Activated CD4-positive, alpha-beta memory T cell treated with anti-CD3 and anti-CD28 coated beads for 36 hours (primary cell): ENCODE results near the gene RAB42. TPM values are rescaled to one million over a fixed set of nuclear protein-coding genes. Genes with fewer than 3 reads are reported as not detected.
A peak's percentile ranks its signal among the peaks of the same experiment; 100 is the strongest.
"Not testable (repeated sequence)": the region's sequence is repeated elsewhere in the genome, so short reads cannot be mapped to it uniquely, and the experiment has no call there.

Source experiments
- CTCF ChIA-PET: fragments of 350-600 bp; sonication (Branson Sonifier 250); formaldehyde crosslinking; loops from one replicate; lab custom pipeline; 2021; ENCODE audit warnings: antibody characterized with exemption, inconsistent platforms; lab: Charles Lee
- POLR2A ChIA-PET: fragments of 350-600 bp; sonication (Branson Sonifier 250); formaldehyde crosslinking; loops from one replicate; lab custom pipeline; 2021; ENCODE audit warnings: antibody characterized with exemption; lab: Charles Lee
- DNase-seq: peaks from one replicate; pipeline ENCODE4 v3.0.0-alpha.2; 2020
- H3K27ac Mint-ChIP-seq: one replicate; pipeline ENCODE4 v1.8.0; 2021; ENCODE audit warnings: mixed read lengths
- H3K27me3 Mint-ChIP-seq: one replicate; pipeline ENCODE4 v1.8.0; 2021; ENCODE audit warnings: mixed read lengths
- H3K36me3 Mint-ChIP-seq: one replicate; pipeline ENCODE4 v1.8.0; 2021; ENCODE audit warnings: mixed read lengths
- H3K4me1 Mint-ChIP-seq: one replicate; pipeline ENCODE4 v1.8.0; 2021; ENCODE audit warnings: low read depth, mixed read lengths
- H3K4me3 Mint-ChIP-seq: one replicate; pipeline ENCODE4 v1.8.0; 2021; ENCODE audit warnings: mild to moderate bottlenecking, mixed read lengths
- H3K9me3 Mint-ChIP-seq: one replicate; pipeline ENCODE4 v1.8.0; 2021; ENCODE audit warnings: mixed read lengths
- intact Hi-C: fragments of 100-400 bp; cut with micrococcal nuclease; formaldehyde crosslinking; loops from one replicate; pipeline ENCODE4 v1.15.1; 2023
- total RNA-seq, 2 experiments: library from RNA; stranded (reverse); gene quantifications; one replicate each; pipeline ENCODE4 v1.2.3, GENCODE V29; 2021

Gene RAB42
- total RNA-seq, 2 experiments from 2014 or later, result not detected

- peaks cover 25% of the 10 kb centered on the region for H3K36me3 Mint-ChIP-seq
- H3K4me1 Mint-ChIP-seq, DNase-seq, intact Hi-C loops, H3K4me3 Mint-ChIP-seq, H3K27ac Mint-ChIP-seq, CTCF ChIA-PET, H3K9me3 Mint-ChIP-seq, H3K27me3 Mint-ChIP-seq: not testable (repeated sequence)
- POLR2A ChIA-PET, result interaction anchor here (0.7 to 3.3 kb wide), 2 partner anchors 9 to 76 kb away, joined by 3 to 9 read pairs; no protein-coding TSS in a partner anchor
Measured at GRCh38 chr1:28572891-28573290, 19.2 kb upstream of the RAB42 start.

DNA sequence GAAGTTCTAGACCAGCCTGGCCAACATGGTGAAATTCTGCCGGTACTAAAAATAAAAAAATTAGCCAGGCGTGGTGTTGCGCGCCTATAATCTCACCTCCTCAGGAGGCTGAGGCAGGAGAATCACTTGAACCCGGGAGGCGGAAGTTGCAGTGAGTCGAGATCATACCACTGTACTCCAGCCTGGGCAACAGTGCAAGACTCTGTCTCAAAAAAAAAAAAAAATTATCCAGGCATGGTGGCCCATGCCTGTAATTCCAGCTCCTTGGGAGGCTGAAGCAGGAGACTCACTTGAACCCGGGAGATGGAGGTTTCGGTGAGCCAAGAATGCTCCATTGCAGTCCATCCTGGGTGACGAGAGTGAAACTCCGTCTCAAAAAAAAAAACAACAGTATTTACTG, 18.5 kb upstream of the RAB42 start:
- Mint-ChIP-seq H3K36me3 (peaks cover 27% of the 10 kb centered on the region), H3K9me3 (no peaks in the 10 kb centered on the region), H3K4me1 (peaks cover 6% of the 10 kb centered on the region), H3K27ac (no peak overlapping the region), H3K4me3 (no peak overlapping the region), H3K27me3 (no peaks in the 10 kb centered on the region)
- no peak for DNase-seq
- intact Hi-C loops, result no loop called here
- POLR2A ChIA-PET, result interaction anchor here (0.7 to 1.0 kb wide), 2 partner anchors 10 to 75 kb away, joined by 3 read pairs; no protein-coding TSS in a partner anchor
- CTCF ChIA-PET, result interaction anchor here (0.7 kb wide), 1 partner anchor 30 kb away, joined by 3 read pairs; no protein-coding TSS in a partner anchor

- peaks cover 25% of the 10 kb centered on the region for H3K4me1 Mint-ChIP-seq
- peak overlapping the region; percentile 89 for H3K27ac Mint-ChIP-seq
- intact Hi-C loops, result no loop called here
- no peak for DNase-seq
- H3K9me3 Mint-ChIP-seq, result no peaks in the 10 kb centered on the region
- no peaks in the 10 kb centered on the region for H3K27me3 Mint-ChIP-seq
- CTCF ChIA-PET, result interaction anchor here (0.6 kb wide), 1 partner anchor 170 kb away, joined by 3 read pairs; no protein-coding TSS in a partner anchor
- POLR2A ChIA-PET, result interaction anchor here (0.7 to 8.0 kb wide), 6 partner anchors 10 to 71 kb away, joined by 3 to 180 read pairs (median 42); partner anchors contain the start of genes RCC1, RNU11, TAF12 and TRNAU1AP
- H3K36me3 Mint-ChIP-seq, result peaks cover 44% of the 10 kb centered on the region
- no peak overlapping the region for H3K4me3 Mint-ChIP-seq
Measured at GRCh38 chr1:28577052-28577678, 14.9 kb upstream of the RAB42 start.

DNA sequence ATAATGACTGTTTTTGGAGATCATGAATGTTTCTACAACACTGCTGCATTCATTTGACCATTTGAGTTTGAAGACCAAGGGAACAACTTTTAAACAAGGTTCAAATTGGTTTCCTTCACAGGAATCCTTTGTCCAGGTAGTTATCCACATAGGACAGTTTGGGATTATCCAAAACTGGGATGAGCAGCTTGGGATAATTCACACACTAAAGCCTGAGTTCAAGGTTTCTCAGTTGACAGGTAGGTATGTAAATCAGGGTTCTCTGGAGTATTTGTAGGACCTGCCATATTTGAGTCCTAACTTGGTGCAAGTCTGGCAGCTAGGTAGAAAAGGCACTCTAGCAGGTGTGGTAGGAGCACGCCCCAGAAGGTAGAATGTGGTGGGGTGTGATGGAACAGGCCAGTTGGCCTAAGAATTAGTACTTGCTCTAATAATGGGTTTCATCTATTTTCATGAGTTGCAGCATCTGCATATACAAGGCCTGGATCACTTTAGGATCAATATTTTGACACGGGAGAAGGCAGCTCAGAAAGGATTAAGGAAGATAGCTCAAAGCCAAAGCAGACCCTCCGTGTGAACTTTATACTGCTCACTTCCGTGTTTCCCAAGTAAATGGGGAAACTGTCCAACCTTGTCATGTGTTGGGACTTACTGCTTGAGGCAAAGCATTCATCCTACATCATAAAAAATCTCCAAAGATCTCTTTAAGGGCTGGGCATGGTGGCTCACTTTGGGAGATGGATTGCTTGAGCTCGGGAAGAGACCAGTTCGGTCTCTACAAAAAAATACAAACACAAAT, 14.1 kb upstream of the RAB42 start:
- ChIA-PET CTCF (interaction anchor here (0.5 to 4.2 kb wide), 4 partner anchors 8 to 169 kb away, joined by 3 to 25 read pairs (median 4); partner anchors contain the start of gene TRNAU1AP), POLR2A (interaction anchor here (0.8 to 8.0 kb wide), 10 partner anchors 9 to 70 kb away, joined by 3 to 180 read pairs (median 12); partner anchors contain the start of genes RCC1, RNU11, TAF12 and TRNAU1AP)
- Mint-ChIP-seq H3K27ac (peak overlapping the region; percentile 89), H3K36me3 (peaks cover 44% of the 10 kb centered on the region), H3K4me3 (no peak overlapping the region), H3K27me3 (no peaks in the 10 kb centered on the region), H3K9me3 (no peaks in the 10 kb centered on the region), H3K4me1 (peaks cover 27% of the 10 kb centered on the region)
- DNase-seq, result no peak
- intact Hi-C loops, result loop anchor here (1.0 kb wide), 1 partner anchor 60 kb away; no protein-coding TSS in a partner anchor

- peaks cover 29% of the 10 kb centered on the region for H3K4me1 Mint-ChIP-seq
- H3K27ac Mint-ChIP-seq, result peak overlapping the region; percentile 89
- intact Hi-C loops, result loop anchor here (1.0 kb wide), 1 partner anchor 60 kb away; no protein-coding TSS in a partner anchor
- H3K27me3 Mint-ChIP-seq, result no peaks in the 10 kb centered on the region
- H3K36me3 Mint-ChIP-seq, result peaks cover 44% of the 10 kb centered on the region
- POLR2A ChIA-PET, result interaction anchor here (0.8 to 8.0 kb wide), 10 partner anchors 9 to 70 kb away, joined by 3 to 180 read pairs (median 12); partner anchors contain the start of genes RCC1, RNU11, TAF12 and TRNAU1AP
- CTCF ChIA-PET, result interaction anchor here (0.9 to 4.2 kb wide), 3 partner anchors 26 to 65 kb away, joined by 4 to 25 read pairs (median 5); partner anchors contain the start of gene TRNAU1AP
- peak overlapping the region; percentile 51 for H3K4me3 Mint-ChIP-seq
- no peak for DNase-seq
- H3K9me3 Mint-ChIP-seq, result no peaks in the 10 kb centered on the region
Measured at GRCh38 chr1:28578696-28579218, 13.3 kb upstream of the RAB42 start.

DNA sequence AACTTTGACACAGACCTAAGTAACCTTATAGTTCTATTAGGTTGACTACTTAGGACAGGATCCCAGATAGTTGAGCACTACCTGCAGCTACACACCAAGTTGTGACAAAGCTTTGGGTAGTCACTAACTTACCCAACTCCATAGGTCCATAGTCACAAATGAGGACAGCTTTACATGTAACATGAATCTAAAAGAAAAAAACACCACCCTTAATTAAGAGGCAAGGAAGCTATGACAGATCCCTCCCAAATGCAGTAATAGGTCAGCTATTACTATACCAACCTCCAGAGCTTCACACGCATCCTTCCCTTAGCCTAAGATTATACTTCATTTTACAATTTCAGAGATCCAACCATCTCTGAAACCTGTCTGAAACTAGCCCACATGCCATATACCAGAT, 12.7 kb upstream of the RAB42 start:
- ChIA-PET POLR2A (interaction anchor here (0.9 to 8.0 kb wide), 7 partner anchors 10 to 70 kb away, joined by 3 to 180 read pairs (median 66); partner anchors contain the start of genes RCC1, RNU11, TAF12 and TRNAU1AP), CTCF (interaction anchor here (0.9 to 4.2 kb wide), 3 partner anchors 26 to 64 kb away, joined by 4 to 25 read pairs (median 5); partner anchors contain the start of gene TRNAU1AP)
- H3K27ac Mint-ChIP-seq, result peak overlapping the region; percentile 89
- H3K4me1 Mint-ChIP-seq, result peaks cover 29% of the 10 kb centered on the region
- H3K27me3 Mint-ChIP-seq, result no peaks in the 10 kb centered on the region
- intact Hi-C loops, result no loop called here
- no peaks in the 10 kb centered on the region for H3K9me3 Mint-ChIP-seq
- H3K36me3 Mint-ChIP-seq, result peaks cover 44% of the 10 kb centered on the region
- no peak for DNase-seq
- peak overlapping the region; percentile 91 for H3K4me3 Mint-ChIP-seq

DNA sequence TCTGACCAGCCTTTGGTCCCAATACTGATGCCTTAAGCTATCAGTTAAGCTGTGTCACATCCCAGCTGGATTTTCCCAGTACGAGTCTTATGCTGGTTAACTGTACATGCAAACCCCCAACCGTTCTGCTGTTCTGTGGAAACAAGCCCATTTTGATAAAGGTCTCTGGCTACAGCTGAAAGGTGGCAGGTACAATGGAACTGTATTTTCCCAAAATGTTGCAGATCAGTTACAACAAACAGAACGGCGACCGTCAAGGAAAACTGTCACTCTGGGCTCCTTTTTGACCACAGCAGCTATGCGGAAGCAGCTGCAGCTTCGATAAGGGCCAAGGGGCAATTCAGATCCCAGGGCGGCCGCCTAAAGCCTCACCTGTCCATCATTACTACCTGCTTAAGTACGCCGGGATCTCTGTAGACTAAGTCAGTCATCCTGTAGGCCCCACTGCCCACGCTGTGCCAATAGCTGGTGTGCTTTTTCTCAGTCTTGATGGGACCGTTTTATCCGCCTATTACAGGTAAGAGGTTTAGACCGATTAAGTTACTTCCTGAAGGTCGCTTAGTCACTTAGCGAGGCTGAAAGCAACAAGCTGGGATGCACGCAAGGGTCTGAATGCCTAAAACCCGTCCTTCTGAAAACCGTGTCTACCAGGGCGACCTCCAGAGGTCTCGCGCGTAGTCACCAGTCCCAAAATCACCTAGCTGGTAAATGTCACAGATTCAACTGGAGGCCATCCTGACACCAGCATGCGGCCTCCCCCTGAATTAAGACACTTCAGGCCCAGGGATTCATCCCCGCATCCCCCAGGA, 11.1 kb upstream of the RAB42 start:
- H3K4me3 Mint-ChIP-seq, result peak overlapping the region; percentile 91
- H3K36me3 Mint-ChIP-seq, result peaks cover 44% of the 10 kb centered on the region
- intact Hi-C loops, result loop anchor here (1.0 to 5.0 kb wide), 5 partner anchors 28 to 334 kb away; partner anchors contain the start of genes RNU11, TAF12, TRNAU1AP and YTHDF2
- no peaks in the 10 kb centered on the region for H3K27me3 Mint-ChIP-seq
- peaks cover 29% of the 10 kb centered on the region for H3K4me1 Mint-ChIP-seq
- POLR2A ChIA-PET, result interaction anchor here (0.8 to 8.0 kb wide), 31 partner anchors 9 to 855 kb away, joined by 3 to 180 read pairs (median 6); partner anchors contain the start of genes ATP5IF1, FAM76A, GMEB1 and MED18
- peak; percentile 75 for DNase-seq
- CTCF ChIA-PET, result interaction anchor here (0.7 to 4.2 kb wide), 14 partner anchors 9 to 333 kb away, joined by 3 to 25 read pairs (median 5); partner anchors contain the start of genes TAF12, TRNAU1AP and YTHDF2
- H3K9me3 Mint-ChIP-seq, result no peaks in the 10 kb centered on the region
- peak overlapping the region; percentile 89 for H3K27ac Mint-ChIP-seq

DNA sequence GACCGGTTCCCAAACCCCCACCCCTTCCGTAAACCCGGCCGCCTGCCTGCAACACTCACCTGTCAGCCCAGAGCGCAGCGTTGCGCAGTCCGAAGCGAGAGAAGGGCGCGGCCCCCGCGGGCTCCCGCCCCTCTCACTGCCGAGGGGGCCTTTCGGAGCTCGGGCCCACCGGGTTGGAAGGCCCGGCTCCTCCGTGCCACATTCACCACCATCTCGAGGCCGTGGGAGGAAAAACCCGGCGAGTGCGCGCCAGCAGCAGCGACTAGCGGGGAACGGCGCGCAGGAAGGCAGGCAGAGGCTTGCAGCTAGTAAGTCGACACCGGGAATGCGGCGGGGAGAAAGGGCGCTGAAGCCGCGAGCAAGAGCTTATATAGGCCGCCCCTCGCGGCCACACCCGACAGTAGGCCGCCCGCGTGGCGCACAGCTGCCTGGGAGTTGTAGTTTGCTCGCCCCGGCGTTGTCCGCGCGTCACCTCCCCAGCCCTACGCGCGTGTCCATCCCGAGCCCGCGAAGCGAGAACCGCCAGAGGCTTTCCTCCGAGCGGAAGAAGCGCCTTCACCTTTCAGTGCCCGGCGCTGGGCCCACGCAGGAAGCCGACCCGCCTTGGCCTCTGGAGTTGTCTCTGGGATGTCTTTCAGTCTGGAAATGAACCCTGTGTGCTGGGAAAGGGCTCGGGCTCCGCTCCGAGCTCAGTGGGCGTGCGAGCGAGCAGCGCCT, 10.4 kb upstream of the RAB42 start:
- Mint-ChIP-seq H3K4me1 (peaks cover 29% of the 10 kb centered on the region), H3K36me3 (peaks cover 43% of the 10 kb centered on the region)

GRCh38 chr1:28582248-28582615, 9.8 kb upstream of the RAB42 start:
- DNase-seq, result no peak
- ChIA-PET POLR2A (interaction anchor here (0.8 to 8.0 kb wide), 30 partner anchors 8 to 857 kb away, joined by 3 to 180 read pairs (median 6); partner anchors contain the start of genes ATP5IF1, FAM76A, GMEB1 and MED18), CTCF (interaction anchor here (0.6 to 4.2 kb wide), 12 partner anchors 8 to 334 kb away, joined by 3 to 25 read pairs (median 6); partner anchors contain the start of genes TRNAU1AP and YTHDF2)
- H3K27me3 Mint-ChIP-seq, result no peaks in the 10 kb centered on the region
- H3K27ac Mint-ChIP-seq, result peak overlapping the region; percentile 89
- intact Hi-C loops, result loop anchor here (1.0 to 5.0 kb wide), 3 partner anchors 77 to 335 kb away; partner anchors contain the start of gene YTHDF2
- H3K9me3 Mint-ChIP-seq, result no peaks in the 10 kb centered on the region
- peak overlapping the region; percentile 91 for H3K4me3 Mint-ChIP-seq
- peaks cover 39% of the 10 kb centered on the region for H3K36me3 Mint-ChIP-seq
- peaks cover 29% of the 10 kb centered on the region for H3K4me1 Mint-ChIP-seq

More for the DNA sequence above, 10.4 kb upstream of the RAB42 start:
- H3K27me3 Mint-ChIP-seq, result no peaks in the 10 kb centered on the region
- ChIA-PET POLR2A (interaction anchor here (0.8 to 8.0 kb wide), 34 partner anchors 8 to 856 kb away, joined by 3 to 180 read pairs (median 5); partner anchors contain the start of genes ATP5IF1, FAM76A, GMEB1 and MED18), CTCF (interaction anchor here (0.6 to 4.2 kb wide), 16 partner anchors 8 to 492 kb away, joined by 3 to 25 read pairs (median 5); partner anchors contain the start of genes TAF12, TRNAU1AP and YTHDF2)
- H3K4me3 Mint-ChIP-seq, result peak overlapping the region; percentile 91
- H3K27ac Mint-ChIP-seq, result peak overlapping the region; percentile 89
- intact Hi-C loops, result loop anchor here (1.0 to 5.0 kb wide), 6 partner anchors 28 to 334 kb away; partner anchors contain the start of genes RNU11, TAF12, TRNAU1AP and YTHDF2
- DNase-seq, result peak; percentile 97
- H3K9me3 Mint-ChIP-seq, result no peaks in the 10 kb centered on the region
